ENCODE data around the gene MACIR.

Gene MACIR

GRCh38 chr5:103298117-103298516 lies 39.6 kb downstream of the MACIR start:
- Histone ChIP-seq H3K36me3 (ENCODE audit: control insufficient read depth in 1 of 2, insufficient read depth in 2 of 2, low read length in 2 of 2) (no peaks in the 10 kb centered on the region), H3K4me1 (ENCODE audit: control insufficient read depth in 1 of 2, insufficient read depth in 2 of 2, low read length in 2 of 2) (no peaks in the 10 kb centered on the region), H3K9me3 (ENCODE audit: control insufficient read depth in 1 of 2, low read length in 2 of 2) (no peaks in the 10 kb centered on the region), H3K27me3 (ENCODE audit: control insufficient read depth in 1 of 2, insufficient read depth in 2 of 2, low read length in 2 of 2) (no peaks in the 10 kb centered on the region), H3K27ac (ENCODE audit: low read depth, low read length) (no peak overlapping the region), H3K4me3 (ENCODE audit: low read depth in 1 of 2, low read length in 2 of 2) (no peak overlapping the region), H3K9ac (ENCODE audit: low read depth in 1 of 2, low read length in 2 of 2) (no peak overlapping the region)

GRCh38 chr5:103298607-103299188 lies 40.1 kb downstream of the MACIR start:
- Histone ChIP-seq H3K27ac (ENCODE audit: low read depth, low read length) (no peak overlapping the region), H3K4me1 (ENCODE audit: control insufficient read depth in 1 of 2, insufficient read depth in 2 of 2, low read length in 2 of 2) (no peaks in the 10 kb centered on the region), H3K27me3 (ENCODE audit: control insufficient read depth in 1 of 2, insufficient read depth in 2 of 2, low read length in 2 of 2) (no peaks in the 10 kb centered on the region), H3K36me3 (ENCODE audit: control insufficient read depth in 1 of 2, insufficient read depth in 2 of 2, low read length in 2 of 2) (no peaks in the 10 kb centered on the region), H3K9me3 (ENCODE audit: control insufficient read depth in 1 of 2, low read length in 2 of 2) (no peaks in the 10 kb centered on the region), H3K9ac (ENCODE audit: low read depth in 1 of 2, low read length in 2 of 2) (no peak overlapping the region), H3K4me3 (ENCODE audit: low read depth in 1 of 2, low read length in 2 of 2) (no peak overlapping the region)

- H3K4me3 ChIP-seq (ENCODE audit: low read depth in 1 of 2, low read length in 2 of 2) = no peak overlapping the region
- H3K9ac ChIP-seq (ENCODE audit: low read depth in 1 of 2, low read length in 2 of 2) = no peak overlapping the region
- no peaks in the 10 kb centered on the region for H3K4me1 ChIP-seq (ENCODE audit: control insufficient read depth in 1 of 2, insufficient read depth in 2 of 2, low read length in 2 of 2)
- no peaks in the 10 kb centered on the region for H3K9me3 ChIP-seq (ENCODE audit: control insufficient read depth in 1 of 2, low read length in 2 of 2)
- no peaks in the 10 kb centered on the region for H3K36me3 ChIP-seq (ENCODE audit: control insufficient read depth in 1 of 2, insufficient read depth in 2 of 2, low read length in 2 of 2)
- H3K27ac ChIP-seq (ENCODE audit: low read depth, low read length) = no peak overlapping the region
- no peaks in the 10 kb centered on the region for H3K27me3 ChIP-seq (ENCODE audit: control insufficient read depth in 1 of 2, insufficient read depth in 2 of 2, low read length in 2 of 2)
Measured at GRCh38 chr5:103305809-103306208, 47.2 kb downstream of the MACIR start.

- no peaks in the 10 kb centered on the region for H3K4me1 ChIP-seq (ENCODE audit: control insufficient read depth in 1 of 2, insufficient read depth in 2 of 2, low read length in 2 of 2)
Measured at GRCh38 chr5:103307470-103307869, 48.9 kb downstream of the MACIR start.

GRCh38 chr5:103308774-103309173 lies 50.2 kb downstream of the MACIR start:
- H3K4me3 ChIP-seq (ENCODE audit: low read depth in 1 of 2, low read length in 2 of 2) = no peak overlapping the region
- H3K27ac ChIP-seq (ENCODE audit: low read depth, low read length) = no peak overlapping the region
- no peaks in the 10 kb centered on the region for H3K27me3 ChIP-seq (ENCODE audit: control insufficient read depth in 1 of 2, insufficient read depth in 2 of 2, low read length in 2 of 2)
- no peaks in the 10 kb centered on the region for H3K4me1 ChIP-seq (ENCODE audit: control insufficient read depth in 1 of 2, insufficient read depth in 2 of 2, low read length in 2 of 2)
- no peaks in the 10 kb centered on the region for H3K9me3 ChIP-seq (ENCODE audit: control insufficient read depth in 1 of 2, low read length in 2 of 2)
- no peak overlapping the region for H3K9ac ChIP-seq (ENCODE audit: low read depth in 1 of 2, low read length in 2 of 2)
- no peaks in the 10 kb centered on the region for H3K36me3 ChIP-seq (ENCODE audit: control insufficient read depth in 1 of 2, insufficient read depth in 2 of 2, low read length in 2 of 2)

More at GRCh38 chr5:103307470-103307869, 48.9 kb downstream of the MACIR start:
- Histone ChIP-seq H3K27me3 (ENCODE audit: control insufficient read depth in 1 of 2, insufficient read depth in 2 of 2, low read length in 2 of 2) (no peaks in the 10 kb centered on the region), H3K9ac (ENCODE audit: low read depth in 1 of 2, low read length in 2 of 2) (no peak overlapping the region), H3K36me3 (ENCODE audit: control insufficient read depth in 1 of 2, insufficient read depth in 2 of 2, low read length in 2 of 2) (no peaks in the 10 kb centered on the region), H3K9me3 (ENCODE audit: control insufficient read depth in 1 of 2, low read length in 2 of 2) (no peaks in the 10 kb centered on the region), H3K4me3 (ENCODE audit: low read depth in 1 of 2, low read length in 2 of 2) (no peak overlapping the region), H3K27ac (ENCODE audit: low read depth, low read length) (no peak overlapping the region)

GRCh38 chr5:103313056-103313455 lies 54.5 kb downstream of the MACIR start:
- Histone ChIP-seq H3K9me3 (ENCODE audit: control insufficient read depth in 1 of 2, low read length in 2 of 2) (no peaks in the 10 kb centered on the region), H3K4me3 (ENCODE audit: low read depth in 1 of 2, low read length in 2 of 2) (no peak overlapping the region), H3K27me3 (ENCODE audit: control insufficient read depth in 1 of 2, insufficient read depth in 2 of 2, low read length in 2 of 2) (no peaks in the 10 kb centered on the region), H3K27ac (ENCODE audit: low read depth, low read length) (no peak overlapping the region), H3K36me3 (ENCODE audit: control insufficient read depth in 1 of 2, insufficient read depth in 2 of 2, low read length in 2 of 2) (no peaks in the 10 kb centered on the region), H3K4me1 (ENCODE audit: control insufficient read depth in 1 of 2, insufficient read depth in 2 of 2, low read length in 2 of 2) (no peaks in the 10 kb centered on the region), H3K9ac (ENCODE audit: low read depth in 1 of 2, low read length in 2 of 2) (no peak overlapping the region)

GRCh38 chr5:103315455-103315854 lies 56.9 kb downstream of the MACIR start:
- no peaks in the 10 kb centered on the region for H3K27me3 ChIP-seq (ENCODE audit: control insufficient read depth in 1 of 2, insufficient read depth in 2 of 2, low read length in 2 of 2)
- no peaks in the 10 kb centered on the region for H3K4me1 ChIP-seq (ENCODE audit: control insufficient read depth in 1 of 2, insufficient read depth in 2 of 2, low read length in 2 of 2)
- H3K36me3 ChIP-seq (ENCODE audit: control insufficient read depth in 1 of 2, insufficient read depth in 2 of 2, low read length in 2 of 2) = no peaks in the 10 kb centered on the region
- no peak overlapping the region for H3K4me3 ChIP-seq (ENCODE audit: low read depth in 1 of 2, low read length in 2 of 2)
- H3K27ac ChIP-seq (ENCODE audit: low read depth, low read length) = no peak overlapping the region
- no peaks in the 10 kb centered on the region for H3K9me3 ChIP-seq (ENCODE audit: control insufficient read depth in 1 of 2, low read length in 2 of 2)
- H3K9ac ChIP-seq (ENCODE audit: low read depth in 1 of 2, low read length in 2 of 2) = no peak overlapping the region

GRCh38 chr5:103327451-103327850 lies 68.9 kb downstream of the MACIR start:
- Histone ChIP-seq H3K36me3 (ENCODE audit: control insufficient read depth in 1 of 2, insufficient read depth in 2 of 2, low read length in 2 of 2) (no peaks in the 10 kb centered on the region), H3K9ac (ENCODE audit: low read depth in 1 of 2, low read length in 2 of 2) (no peak overlapping the region), H3K4me3 (ENCODE audit: low read depth in 1 of 2, low read length in 2 of 2) (no peak overlapping the region), H3K9me3 (ENCODE audit: control insufficient read depth in 1 of 2, low read length in 2 of 2) (no peaks in the 10 kb centered on the region), H3K27ac (ENCODE audit: low read depth, low read length) (no peak overlapping the region), H3K27me3 (ENCODE audit: control insufficient read depth in 1 of 2, insufficient read depth in 2 of 2, low read length in 2 of 2) (no peaks in the 10 kb centered on the region), H3K4me1 (ENCODE audit: control insufficient read depth in 1 of 2, insufficient read depth in 2 of 2, low read length in 2 of 2) (no peaks in the 10 kb centered on the region)

GRCh38 chr5:103327893-103328292 lies 69.3 kb downstream of the MACIR start:
- no peak overlapping the region for H3K9ac ChIP-seq (ENCODE audit: low read depth in 1 of 2, low read length in 2 of 2)
- H3K27ac ChIP-seq (ENCODE audit: low read depth, low read length) = no peak overlapping the region
- no peaks in the 10 kb centered on the region for H3K27me3 ChIP-seq (ENCODE audit: control insufficient read depth in 1 of 2, insufficient read depth in 2 of 2, low read length in 2 of 2)
- no peaks in the 10 kb centered on the region for H3K9me3 ChIP-seq (ENCODE audit: control insufficient read depth in 1 of 2, low read length in 2 of 2)
- no peak overlapping the region for H3K4me3 ChIP-seq (ENCODE audit: low read depth in 1 of 2, low read length in 2 of 2)
- H3K36me3 ChIP-seq (ENCODE audit: control insufficient read depth in 1 of 2, insufficient read depth in 2 of 2, low read length in 2 of 2) = no peaks in the 10 kb centered on the region
- no peaks in the 10 kb centered on the region for H3K4me1 ChIP-seq (ENCODE audit: control insufficient read depth in 1 of 2, insufficient read depth in 2 of 2, low read length in 2 of 2)

All from duodenal mucosa (tissue), 2 donors.